Thyroid gland (tissue), 4 donors: ENCODE measurements around the gene CRTC3.

Experiments used
- POLR2A ChIP-seq, 2 donors: fragments of 450-650 bp; IDR thresholded peaks; one replicate each; pipeline ENCODE4 v1.6.1; 2017; ENCODE audit warnings: antibody characterized with exemption in 2 of 2, mild to moderate bottlenecking in 2 of 2, moderate library complexity in 1 of 2
- TF ChIP-seq, protein P1 (sequence below), 6 experiments: fragments of 200-600 bp in 3 of 6; fragments of 450-650 bp in 3 of 6; sonication (generic) in 3 of 6; IDR thresholded peaks; one replicate each; pipeline ENCODE4 v1.5.1; 2016 to 2019; ENCODE audit warnings: antibody characterized with exemption in 6 of 6, mild to moderate bottlenecking in 2 of 6, inconsistent platforms in 1 of 6, moderate library complexity in 1 of 6

DNA sequence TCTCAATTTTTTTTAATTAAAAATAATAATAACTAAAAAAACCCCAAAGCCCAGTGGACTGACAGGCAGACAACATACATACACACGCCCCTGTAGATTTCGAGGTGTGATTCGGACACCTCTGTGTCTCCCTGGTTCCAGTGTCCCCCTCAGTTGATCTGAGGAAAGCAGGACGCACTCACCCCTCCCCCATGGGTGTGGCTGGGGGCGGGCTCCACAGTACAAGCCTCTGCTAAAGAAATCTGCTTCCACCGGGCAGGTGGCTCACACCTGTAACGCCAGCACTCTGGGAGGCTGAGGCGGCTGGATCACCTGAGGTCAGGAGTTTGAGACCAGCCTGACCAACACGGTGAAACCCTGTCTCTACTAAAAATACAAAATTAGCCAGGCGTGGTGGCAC is 153.6 kb downstream of the CRTC3 start:
- TF ChIP-seq, protein P1, sequence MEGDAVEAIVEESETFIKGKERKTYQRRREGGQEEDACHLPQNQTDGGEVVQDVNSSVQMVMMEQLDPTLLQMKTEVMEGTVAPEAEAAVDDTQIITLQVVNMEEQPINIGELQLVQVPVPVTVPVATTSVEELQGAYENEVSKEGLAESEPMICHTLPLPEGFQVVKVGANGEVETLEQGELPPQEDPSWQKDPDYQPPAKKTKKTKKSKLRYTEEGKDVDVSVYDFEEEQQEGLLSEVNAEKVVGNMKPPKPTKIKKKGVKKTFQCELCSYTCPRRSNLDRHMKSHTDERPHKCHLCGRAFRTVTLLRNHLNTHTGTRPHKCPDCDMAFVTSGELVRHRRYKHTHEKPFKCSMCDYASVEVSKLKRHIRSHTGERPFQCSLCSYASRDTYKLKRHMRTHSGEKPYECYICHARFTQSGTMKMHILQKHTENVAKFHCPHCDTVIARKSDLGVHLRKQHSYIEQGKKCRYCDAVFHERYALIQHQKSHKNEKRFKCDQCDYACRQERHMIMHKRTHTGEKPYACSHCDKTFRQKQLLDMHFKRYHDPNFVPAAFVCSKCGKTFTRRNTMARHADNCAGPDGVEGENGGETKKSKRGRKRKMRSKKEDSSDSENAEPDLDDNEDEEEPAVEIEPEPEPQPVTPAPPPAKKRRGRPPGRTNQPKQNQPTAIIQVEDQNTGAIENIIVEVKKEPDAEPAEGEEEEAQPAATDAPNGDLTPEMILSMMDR (IDR thresholded peaks at IDR 0.05) = no peak
- TF ChIP-seq POLR2A (IDR thresholded peaks at IDR 0.05) = no peak
